Measurements from ENCODE around the gene ACAA2.

The ACAA2 gene

GRCh38 chr18:49769047-49769728 is 44.1 kb downstream of the ACAA2 start:
- no CpG with 5 or more reads among the region's 1 CpG for WGBS (ENCODE audit: extremely low coverage, insufficient coverage, insufficient read length)
- DNase-seq: no peak
- no peak overlapping the region for H4K91ac ChIP-seq (ENCODE audit: low read depth, low read length)
- H3K4ac ChIP-seq (ENCODE audit: low read depth, low read length): no peak overlapping the region
- no peak overlapping the region for H3K14ac ChIP-seq (ENCODE audit: low read length)
- no peak overlapping the region for H2BK5ac ChIP-seq (ENCODE audit: low read depth, low read length, poor library complexity)
- H3K9ac ChIP-seq (ENCODE audit: low read length): peak overlapping the region; percentile 69
- H3K4me1 ChIP-seq (ENCODE audit: control insufficient read depth in 1 of 2, insufficient read depth in 2 of 2, low read length in 2 of 2): no peaks in the 10 kb centered on the region
- H2AK5ac ChIP-seq (ENCODE audit: low read length): no peak overlapping the region
- H2BK12ac ChIP-seq (ENCODE audit: low read length): no peak overlapping the region
- H3K27me3 ChIP-seq (ENCODE audit: insufficient read depth, low read length): no peaks in the 10 kb centered on the region
- H3K23ac ChIP-seq (ENCODE audit: low read length): no peak overlapping the region
- H4K8ac ChIP-seq (ENCODE audit: low read depth, low read length): no peak overlapping the region
- H3K18ac ChIP-seq (ENCODE audit: low read length): no peak overlapping the region
- H4K12ac ChIP-seq (ENCODE audit: low read depth, low read length): no peak overlapping the region
- no peak overlapping the region for H3K27ac ChIP-seq (ENCODE audit: low read depth, low read length)
- H3K9me3 ChIP-seq (ENCODE audit: insufficient read depth, low read depth, low read length): peaks cover 2% of the 10 kb centered on the region
- no peak overlapping the region for H2AFZ ChIP-seq (ENCODE audit: insufficient read depth, low read length, poor library complexity)
- no peaks in the 10 kb centered on the region for H3K36me3 ChIP-seq (ENCODE audit: control insufficient read depth in 1 of 2, insufficient read depth in 2 of 2, low read length in 2 of 2)
- no peaks in the 10 kb centered on the region for H3K79me2 ChIP-seq (ENCODE audit: control insufficient read depth, insufficient read depth, low read length, poor library complexity)
- H2BK120ac ChIP-seq (ENCODE audit: insufficient read depth, low read length, poor library complexity): no peak overlapping the region
- H3K79me1 ChIP-seq (ENCODE audit: low read length): no peaks in the 10 kb centered on the region
- H3K4me2 ChIP-seq (ENCODE audit: low read length): no peak overlapping the region
- H3K4me3 ChIP-seq (ENCODE audit: low read depth, low read length): no peak overlapping the region

- H3K27me3 ChIP-seq (ENCODE audit: insufficient read depth, low read length): no peaks in the 10 kb centered on the region
- no peak overlapping the region for H3K4me2 ChIP-seq (ENCODE audit: low read length)
- no peak overlapping the region for H2BK120ac ChIP-seq (ENCODE audit: insufficient read depth, low read length, poor library complexity)
- no peaks in the 10 kb centered on the region for H3K79me1 ChIP-seq (ENCODE audit: low read length)
- no peak overlapping the region for H3K9ac ChIP-seq (ENCODE audit: low read length)
- H2BK12ac ChIP-seq (ENCODE audit: low read length): no peak overlapping the region
- no peak overlapping the region for H2AK5ac ChIP-seq (ENCODE audit: low read length)
- no peak overlapping the region for H3K14ac ChIP-seq (ENCODE audit: low read length)
- H2AFZ ChIP-seq (ENCODE audit: insufficient read depth, low read length, poor library complexity): no peak overlapping the region
- H2BK5ac ChIP-seq (ENCODE audit: low read depth, low read length, poor library complexity): no peak overlapping the region
- no peaks in the 10 kb centered on the region for H3K4me1 ChIP-seq (ENCODE audit: control insufficient read depth in 1 of 2, insufficient read depth in 2 of 2, low read length in 2 of 2)
- no peaks in the 10 kb centered on the region for H3K79me2 ChIP-seq (ENCODE audit: control insufficient read depth, insufficient read depth, low read length, poor library complexity)
- H4K8ac ChIP-seq (ENCODE audit: low read depth, low read length): no peak overlapping the region
- H3K27ac ChIP-seq (ENCODE audit: low read depth, low read length): no peak overlapping the region
- peaks cover 2% of the 10 kb centered on the region for H3K9me3 ChIP-seq (ENCODE audit: insufficient read depth, low read depth, low read length)
- no peak overlapping the region for H3K4ac ChIP-seq (ENCODE audit: low read depth, low read length)
- H4K12ac ChIP-seq (ENCODE audit: low read depth, low read length): no peak overlapping the region
- no peak overlapping the region for H4K91ac ChIP-seq (ENCODE audit: low read depth, low read length)
- no peak overlapping the region for H3K4me3 ChIP-seq (ENCODE audit: low read depth, low read length)
- H3K23ac ChIP-seq (ENCODE audit: low read length): no peak overlapping the region
- no peaks in the 10 kb centered on the region for H3K36me3 ChIP-seq (ENCODE audit: control insufficient read depth in 1 of 2, insufficient read depth in 2 of 2, low read length in 2 of 2)
- no peak overlapping the region for H3K18ac ChIP-seq (ENCODE audit: low read length)
- no CpG with 5 or more reads among the region's 5 CpGs for WGBS (ENCODE audit: extremely low coverage, insufficient coverage, insufficient read length)
- peak; percentile 59 to 78 for DNase-seq
These were observed 45.3 kb downstream of the ACAA2 start for GRCh38 chr18:49768051-49768391.

DNA sequence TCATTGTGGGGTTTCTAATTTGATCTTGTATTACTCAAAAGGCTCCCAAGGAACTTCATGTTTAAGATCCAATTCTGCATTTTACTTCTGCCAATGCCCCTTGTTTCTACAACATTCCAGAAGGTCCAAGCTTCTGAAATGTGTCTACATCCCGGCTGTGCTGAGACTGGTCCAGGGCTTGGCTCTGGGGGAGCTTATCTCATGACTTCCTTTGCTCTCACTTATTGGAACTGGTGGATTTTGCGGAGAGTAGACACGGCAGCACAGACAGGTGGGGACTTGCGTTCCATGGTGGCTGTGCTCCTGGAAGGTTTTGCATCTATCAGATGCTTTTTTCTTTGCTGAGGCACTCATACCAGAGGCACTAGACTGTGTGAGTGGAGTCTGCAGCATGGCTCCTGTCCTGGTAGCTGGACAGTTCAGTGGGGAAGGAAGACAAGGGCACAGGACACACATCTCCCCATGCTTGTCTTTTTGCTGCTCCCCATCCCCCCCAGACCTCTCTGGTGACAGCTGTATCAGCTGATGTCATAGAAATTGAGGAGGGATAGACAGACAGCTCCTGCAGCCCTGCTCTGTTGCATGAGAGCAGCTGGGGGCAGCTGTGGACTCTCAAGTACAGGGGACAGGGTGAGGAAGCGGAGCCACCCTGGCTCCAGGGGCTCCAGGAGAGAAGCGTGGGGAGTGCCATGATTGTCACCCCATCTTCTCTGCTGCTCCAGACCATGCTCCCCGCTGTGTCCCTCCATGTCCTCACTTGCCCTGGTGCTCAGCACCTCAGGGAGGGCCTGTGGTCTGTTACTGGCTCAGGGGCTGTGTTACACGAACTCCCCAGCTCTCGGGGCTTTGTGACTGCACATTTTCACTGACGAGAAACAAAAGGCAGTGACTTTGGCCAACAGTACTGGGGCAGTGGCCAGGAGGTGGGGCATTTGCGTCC is 46.0 kb downstream of the ACAA2 start:
- H3K9ac ChIP-seq (ENCODE audit: low read length): no peak overlapping the region
- no peak overlapping the region for H2BK120ac ChIP-seq (ENCODE audit: insufficient read depth, low read length, poor library complexity)
- H3K79me1 ChIP-seq (ENCODE audit: low read length): no peaks in the 10 kb centered on the region
- no peak overlapping the region for H2AK5ac ChIP-seq (ENCODE audit: low read length)
- no peak overlapping the region for H3K4ac ChIP-seq (ENCODE audit: low read depth, low read length)
- no peak overlapping the region for H2BK12ac ChIP-seq (ENCODE audit: low read length)
- H3K23ac ChIP-seq (ENCODE audit: low read length): no peak overlapping the region
- no peak overlapping the region for H4K8ac ChIP-seq (ENCODE audit: low read depth, low read length)
- H4K91ac ChIP-seq (ENCODE audit: low read depth, low read length): no peak overlapping the region
- H3K18ac ChIP-seq (ENCODE audit: low read length): no peak overlapping the region
- no peaks in the 10 kb centered on the region for H3K27me3 ChIP-seq (ENCODE audit: insufficient read depth, low read length)
- H3K9me3 ChIP-seq (ENCODE audit: insufficient read depth, low read depth, low read length): peaks cover 2% of the 10 kb centered on the region
- H3K4me3 ChIP-seq (ENCODE audit: low read depth, low read length): no peak overlapping the region
- H3K36me3 ChIP-seq (ENCODE audit: control insufficient read depth in 1 of 2, insufficient read depth in 2 of 2, low read length in 2 of 2): no peaks in the 10 kb centered on the region
- no peak overlapping the region for H2BK5ac ChIP-seq (ENCODE audit: low read depth, low read length, poor library complexity)
- no CpG with 5 or more reads among the region's 11 CpGs for WGBS (ENCODE audit: extremely low coverage, insufficient coverage, insufficient read length)
- no peak overlapping the region for H3K27ac ChIP-seq (ENCODE audit: low read depth, low read length)
- no peak overlapping the region for H3K14ac ChIP-seq (ENCODE audit: low read length)
- no peak overlapping the region for H3K4me2 ChIP-seq (ENCODE audit: low read length)
- DNase-seq: no peak
- H4K12ac ChIP-seq (ENCODE audit: low read depth, low read length): no peak overlapping the region
- H2AFZ ChIP-seq (ENCODE audit: insufficient read depth, low read length, poor library complexity): no peak overlapping the region
- H3K79me2 ChIP-seq (ENCODE audit: control insufficient read depth, insufficient read depth, low read length, poor library complexity): no peaks in the 10 kb centered on the region
- H3K4me1 ChIP-seq (ENCODE audit: control insufficient read depth in 1 of 2, insufficient read depth in 2 of 2, low read length in 2 of 2): no peaks in the 10 kb centered on the region

DNA sequence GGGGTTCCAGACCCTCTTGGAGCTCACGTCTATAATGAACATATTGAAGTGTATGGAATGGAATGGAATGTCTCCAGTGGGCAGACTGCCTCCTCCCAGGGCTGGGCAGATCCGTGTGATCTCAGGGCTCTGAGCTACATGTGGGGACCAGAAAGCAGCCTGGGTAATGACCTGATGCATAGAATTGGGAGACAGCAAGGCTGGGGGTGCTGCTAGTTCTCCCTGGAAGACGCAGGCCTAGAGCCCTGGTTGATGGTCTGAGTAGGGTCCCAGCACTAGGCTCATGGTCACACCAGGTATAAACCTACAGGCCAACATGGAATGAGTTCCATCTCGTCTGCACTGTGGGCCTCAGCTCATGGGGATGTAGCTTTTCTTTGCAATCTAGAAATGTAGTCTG is 46.7 kb downstream of the ACAA2 start:
- Histone ChIP-seq H2BK12ac (ENCODE audit: low read length) (no peak overlapping the region), H3K23ac (ENCODE audit: low read length) (no peak overlapping the region), H2BK5ac (ENCODE audit: low read depth, low read length, poor library complexity) (no peak overlapping the region), H3K27me3 (ENCODE audit: insufficient read depth, low read length) (no peaks in the 10 kb centered on the region), H3K36me3 (ENCODE audit: control insufficient read depth in 1 of 2, insufficient read depth in 2 of 2, low read length in 2 of 2) (no peaks in the 10 kb centered on the region), H3K4me2 (ENCODE audit: low read length) (no peak overlapping the region), H4K12ac (ENCODE audit: low read depth, low read length) (no peak overlapping the region), H2BK120ac (ENCODE audit: insufficient read depth, low read length, poor library complexity) (no peak overlapping the region), H3K9ac (ENCODE audit: low read length) (no peak overlapping the region), H3K18ac (ENCODE audit: low read length) (no peak overlapping the region), H3K27ac (ENCODE audit: low read depth, low read length) (no peak overlapping the region), H2AFZ (ENCODE audit: insufficient read depth, low read length, poor library complexity) (no peak overlapping the region), H3K14ac (ENCODE audit: low read length) (no peak overlapping the region), H3K4me1 (ENCODE audit: control insufficient read depth in 1 of 2, insufficient read depth in 2 of 2, low read length in 2 of 2) (no peaks in the 10 kb centered on the region), H4K8ac (ENCODE audit: low read depth, low read length) (no peak overlapping the region), H2AK5ac (ENCODE audit: low read length) (no peak overlapping the region), H4K91ac (ENCODE audit: low read depth, low read length) (no peak overlapping the region), H3K4me3 (ENCODE audit: low read depth, low read length) (no peak overlapping the region), H3K9me3 (ENCODE audit: insufficient read depth, low read depth, low read length) (peaks cover 2% of the 10 kb centered on the region), H3K79me2 (ENCODE audit: control insufficient read depth, insufficient read depth, low read length, poor library complexity) (no peaks in the 10 kb centered on the region), H3K79me1 (ENCODE audit: low read length) (no peaks in the 10 kb centered on the region), H3K4ac (ENCODE audit: low read depth, low read length) (no peak overlapping the region)
- DNase-seq: no peak
- no CpG with 5 or more reads among the region's 4 CpGs for WGBS (ENCODE audit: extremely low coverage, insufficient coverage, insufficient read length)
